Small intestine (tissue), 7 donors: ENCODE measurements around the gene AGFG2. TPM values are rescaled to one million over a fixed set of nuclear protein-coding genes. Genes with fewer than 3 reads are reported as not detected.

ENCODE experiments used
- DNase-seq, 2 donors: peaks; one replicate each; pipeline versions ENCODE4 v3.0.0 to v3.0.0-alpha.2; 2013
- FAIRE-seq: peaks from 2 replicates; lab custom pipeline; 2012; peaks lifted over from hg19 to GRCh38; lab: Jason Lieb, UNC
- H3K27ac ChIP-seq, 3 donors: one replicate each; pipeline ENCODE4 v1.5.1; 2013; ENCODE audit warnings: low read length in 2 of 3, mild to moderate bottlenecking in 2 of 3, control low read depth in 1 of 3, inconsistent platforms in 1 of 3, low read depth in 1 of 3, moderate library complexity in 1 of 3
- H3K27me3 ChIP-seq, 3 donors: one replicate each; pipeline ENCODE4 v1.6.1; 2013; ENCODE audit warnings: low read length in 3 of 3, inconsistent platforms in 1 of 3; ENCODE audit not compliant: control insufficient read depth in 3 of 3, insufficient read depth in 3 of 3
- H3K36me3 ChIP-seq, 3 donors: one replicate each; pipeline ENCODE4 v1.6.1; 2013; ENCODE audit warnings: low read length in 3 of 3, inconsistent platforms in 1 of 3, low read depth in 1 of 3, mild to moderate bottlenecking in 1 of 3, moderate library complexity in 1 of 3; ENCODE audit not compliant: control insufficient read depth in 3 of 3, insufficient read depth in 2 of 3
- H3K4me1 ChIP-seq, 3 donors: one replicate each; pipeline ENCODE4 v1.6.1; 2013; ENCODE audit warnings: low read length in 2 of 3, inconsistent platforms in 1 of 3, low read depth in 1 of 3, mild to moderate bottlenecking in 1 of 3, moderate library complexity in 1 of 3; ENCODE audit not compliant: control insufficient read depth in 3 of 3, insufficient read depth in 2 of 3
- H3K4me3 ChIP-seq, 3 donors: one replicate each; pipeline ENCODE4 v1.5.1; 2013; ENCODE audit warnings: low read length in 3 of 3, control low read depth in 1 of 3, inconsistent platforms in 1 of 3, low read depth in 1 of 3, mild to moderate bottlenecking in 1 of 3, moderate library complexity in 1 of 3
- H3K9me3 ChIP-seq, 2 donors: one replicate each; pipeline ENCODE4 v1.6.1; 2013; ENCODE audit warnings: low read depth in 1 of 2, low read length in 1 of 2; ENCODE audit not compliant: control insufficient read depth in 2 of 2, insufficient read depth in 1 of 2
- WGBS, 3 donors: extraction: QIAGEN DNeasy Blood & Tissue Kit; methylation state at CpG; one replicate each; pipeline ENCODE4 v1.1.7; 2013; 5-methylcytosine and 5-hydroxymethylcytosine counted together
- polyA plus RNA-seq, 4 donors: library from polyadenylated mRNA; stranded (reverse) in 3 of 4; unstranded in 1 of 4; fragments of 200-250 nt in 3 of 4; fragments of 120-200 nt in 1 of 4; gene quantifications; one replicate each; pipeline versions ENCODE4 v1.2.1 to v1.2.3, GENCODE V29; 2013
- donor health status: healthy with polysubstance abuse.
- donor health status: control.
- donor health status: control.
- donor health status: Bipolar disorder and iron deficiency.
- donor health status: healthy.

The AGFG2 gene
- polyA plus RNA-seq, 4 donors, result 9.5 to 23.9 (median 16.4) TPM

- Histone ChIP-seq H3K4me1 (peaks cover 0 to 7% (median 6%) of the 10 kb centered on the region in 3 donors), H3K4me3 (no peak overlapping the region), H3K9me3 (no peaks in the 10 kb centered on the region), H3K27ac (no peak overlapping the region), H3K36me3 (peaks cover 0 to 2% (median 0%) of the 10 kb centered on the region in 3 donors), H3K27me3 (peaks cover 0 to 11% (median 0%) of the 10 kb centered on the region in 3 donors)
- DNase-seq, result no peak
- 87 to 95% (median 90%) methylated on average over 4 of the region's 4 CpGs for WGBS, 3 donors
- FAIRE-seq, result no peak
These were observed 59.4 kb downstream of the AGFG2 start for GRCh38 chr7:100598425-100598824.

- Histone ChIP-seq H3K9me3 (no peaks in the 10 kb centered on the region), H3K36me3 (no peaks in the 10 kb centered on the region), H3K27ac (no peak overlapping the region), H3K4me3 (no peak overlapping the region), H3K27me3 (peaks cover 0 to 26% (median 0%) of the 10 kb centered on the region in 3 donors), H3K4me1 (peaks cover 0 to 22% (median 6%) of the 10 kb centered on the region in 3 donors)
- DNase-seq (peak in 1 of 2 donors; percentile 42), FAIRE-seq (no peak)
- 31 to 61% (median 51%) methylated on average over 18 of the region's 18 CpGs for WGBS, 3 donors
These were observed 61.1 kb downstream of the AGFG2 start for GRCh38 chr7:100599911-100600729.

GRCh38 chr7:100600730-100601038, 61.7 kb downstream of the AGFG2 start:
- H3K4me3 ChIP-seq, result no peak overlapping the region
- no peak for FAIRE-seq
- WGBS, 3 donors, result 77 to 91% (median 79%) methylated on average over 9 of the region's 9 CpGs

GRCh38 chr7:100602889-100603725, 64.1 kb downstream of the AGFG2 start:
- peak overlapping the region in 1 of 3 donors; percentile 18 for H3K4me3 ChIP-seq
- peaks cover 0 to 6% (median 0%) of the 10 kb centered on the region in 3 donors for H3K36me3 ChIP-seq
- WGBS, 3 donors, result 28 to 49% (median 39%) methylated on average over 19 to 21 of the region's 21 CpGs
- peaks cover 0 to 28% (median 6%) of the 10 kb centered on the region in 3 donors for H3K4me1 ChIP-seq
- peak in 1 of 2 donors; percentile 46 for DNase-seq
- H3K27me3 ChIP-seq, result peaks cover 0 to 50% (median 0%) of the 10 kb centered on the region in 3 donors
- FAIRE-seq, result no peak
- peak overlapping the region in 2 of 3 donors; percentile 50 to 74 for H3K27ac ChIP-seq
- no peaks in the 10 kb centered on the region for H3K9me3 ChIP-seq

More at GRCh38 chr7:100600730-100601038, 61.7 kb downstream of the AGFG2 start:
- H3K36me3 ChIP-seq, result no peaks in the 10 kb centered on the region
- no peaks in the 10 kb centered on the region for H3K9me3 ChIP-seq
- peaks cover 0 to 31% (median 0%) of the 10 kb centered on the region in 3 donors for H3K27me3 ChIP-seq
- H3K4me1 ChIP-seq, result peaks cover 0 to 27% (median 6%) of the 10 kb centered on the region in 3 donors
- DNase-seq, result no peak
- H3K27ac ChIP-seq, result no peak overlapping the region

GRCh38 chr7:100603726-100604027, 64.7 kb downstream of the AGFG2 start:
- peaks cover 0 to 6% (median 0%) of the 10 kb centered on the region in 3 donors for H3K36me3 ChIP-seq
- no peak for DNase-seq
- peak overlapping the region in 2 of 3 donors; percentile 50 to 74 for H3K27ac ChIP-seq
- no peak for FAIRE-seq
- peaks cover 0 to 50% (median 0%) of the 10 kb centered on the region in 3 donors for H3K27me3 ChIP-seq
- H3K4me1 ChIP-seq, result peaks cover 0 to 28% (median 6%) of the 10 kb centered on the region in 3 donors
- WGBS, 3 donors, result 5 to 14% (median 9%) methylated on average over 10 of the region's 10 CpGs
- H3K9me3 ChIP-seq, result no peaks in the 10 kb centered on the region
- peak overlapping the region in 2 of 3 donors; percentile 18 to 57 for H3K4me3 ChIP-seq

- Histone ChIP-seq H3K27ac (peak overlapping the region in 2 of 3 donors; percentile 60 to 74), H3K9me3 (no peaks in the 10 kb centered on the region), H3K27me3 (peaks cover 0 to 50% (median 0%) of the 10 kb centered on the region in 3 donors), H3K36me3 (peaks cover 0 to 6% (median 0%) of the 10 kb centered on the region in 3 donors), H3K4me1 (peaks cover 0 to 28% (median 6%) of the 10 kb centered on the region in 3 donors), H3K4me3 (peak overlapping the region; percentile 56 to 73 (median 57))
- peak; percentile 58 to 73 for DNase-seq
- WGBS, 3 donors, result 0 to 1% (median 1%) methylated on average over 35 to 69 of the region's 70 CpGs
- FAIRE-seq, result no peak
These were observed 65.3 kb downstream of the AGFG2 start for GRCh38 chr7:100604028-100604975.

GRCh38 chr7:100604976-100605911, 66.2 kb downstream of the AGFG2 start:
- peaks cover 0 to 21% (median 6%) of the 10 kb centered on the region in 3 donors for H3K4me1 ChIP-seq
- WGBS, 3 donors, result 3 to 14% (median 9%) methylated on average over 66 to 68 of the region's 68 CpGs

More at GRCh38 chr7:100604976-100605911, 66.2 kb downstream of the AGFG2 start:
- peak; percentile 47 to 60 for DNase-seq
- no peak for FAIRE-seq
- Histone ChIP-seq H3K9me3 (no peaks in the 10 kb centered on the region), H3K4me3 (peak overlapping the region; percentile 56 to 73 (median 57)), H3K27ac (no peak overlapping the region), H3K27me3 (peaks cover 0 to 50% (median 0%) of the 10 kb centered on the region in 3 donors), H3K36me3 (peaks cover 0 to 6% (median 0%) of the 10 kb centered on the region in 3 donors)
